Loucy (cell line): ENCODE measurements around the gene CCDC12.

Experiments used
- H2AFZ ChIP-seq: fragments of 200-600 bp; sonication (generic); 2 replicates; pipeline ENCODE4 v1.6.0; 2016; ENCODE audit warnings: antibody characterized with exemption, mild to moderate bottlenecking, low read length, moderate library complexity
- H3F3A ChIP-seq: fragments of 200-600 bp; 2 replicates; pipeline ENCODE4 v1.6.0; 2016; ENCODE audit warnings: antibody characterized with exemption, low read depth, mild to moderate bottlenecking
- H3K27me3 ChIP-seq: fragments of 200-600 bp; sonication (generic); 2 replicates; pipeline ENCODE4 v1.6.1; 2014; ENCODE audit warnings: low read length, mild to moderate bottlenecking; ENCODE audit not compliant: insufficient read depth, poor library complexity, severe bottlenecking
- H3K36me3 ChIP-seq: fragments of 200-600 bp; sonication (generic); 2 replicates; pipeline ENCODE4 v1.6.1; 2016; ENCODE audit warnings: low read length; ENCODE audit not compliant: insufficient read depth
- H3K4me1 ChIP-seq: fragments of 200-600 bp; sonication (generic); 2 replicates; pipeline ENCODE4 v1.5.1; 2014; ENCODE audit warnings: low read length, mild to moderate bottlenecking; ENCODE audit not compliant: insufficient read depth, poor library complexity, severe bottlenecking
- H3K4me2 ChIP-seq: fragments of 200-600 bp; sonication (generic); 2 replicates; pipeline ENCODE4 v1.6.0; 2014; ENCODE audit warnings: antibody characterized with exemption, low read length, low read depth, mild to moderate bottlenecking; ENCODE audit not compliant: poor library complexity, severe bottlenecking
- H3K4me3 ChIP-seq: fragments of 200-600 bp; sonication (generic); 2 replicates; pipeline ENCODE4 v1.5.1; 2014; ENCODE audit warnings: low read length, mild to moderate bottlenecking, mixed read lengths; ENCODE audit not compliant: poor library complexity, severe bottlenecking
- H3K79me2 ChIP-seq: fragments of 200-600 bp; sonication (generic); 2 replicates; pipeline ENCODE4 v1.6.1; 2014; ENCODE audit warnings: low read length; ENCODE audit not compliant: insufficient read depth
- H3K9ac ChIP-seq: fragments of 200-600 bp; sonication (generic); 2 replicates; pipeline ENCODE4 v1.6.0; 2014; ENCODE audit warnings: mild to moderate bottlenecking, low read depth, low read length, moderate library complexity; ENCODE audit not compliant: poor library complexity, severe bottlenecking
- H3K9me2 ChIP-seq: fragments of 200-600 bp; sonication (generic); replicated peaks from 2 replicates; pipeline ENCODE4 v1.6.1; 2016; ENCODE audit warnings: low read depth, low read length, mixed read lengths
- H3K9me3 ChIP-seq: fragments of 200-600 bp; sonication (generic); 2 replicates; pipeline ENCODE4 v1.6.1; 2014; ENCODE audit warnings: mild to moderate bottlenecking, antibody characterized with exemption, low read length, low read depth; ENCODE audit not compliant: insufficient read depth
- H4K20me1 ChIP-seq: fragments of 200-600 bp; sonication (generic); 2 replicates; pipeline ENCODE4 v1.6.0; 2014; ENCODE audit warnings: antibody characterized with exemption, low read length, mild to moderate bottlenecking; ENCODE audit not compliant: insufficient read depth, poor library complexity, severe bottlenecking
- CTCF ChIP-seq: fragments of 200-600 bp; sonication (generic); conservative IDR thresholded peaks from 2 replicates; pipeline ENCODE4 v1.5.1; 2014; ENCODE audit warnings: mild to moderate bottlenecking, antibody characterized with exemption, low read length
- EZH2phosphoT487 ChIP-seq: fragments of 200-600 bp; IDR thresholded peaks from 2 replicates; pipeline ENCODE4 v1.6.1; 2018; ENCODE audit warnings: antibody characterized with exemption, mild to moderate bottlenecking, moderate library complexity, borderline replicate concordance

CCDC12 gene

GRCh38 chr3:46989146-46989810 lies 12.7 kb upstream of the CCDC12 start:
- H4K20me1 ChIP-seq, result no peaks in the 10 kb centered on the region
- peaks cover 76% of the 10 kb centered on the region for H3K79me2 ChIP-seq
- H3K27me3 ChIP-seq, result no peaks in the 10 kb centered on the region
- no peaks in the 10 kb centered on the region for H3K9me2 ChIP-seq
- no peaks in the 10 kb centered on the region for H3K9me3 ChIP-seq
- peak overlapping the region; percentile 73 for H3K9ac ChIP-seq
- H2AFZ ChIP-seq, result no peak overlapping the region
- TF ChIP-seq CTCF (no peak), EZH2phosphoT487 (no peak)
- H3K4me3 ChIP-seq, result peak overlapping the region; percentile 67
- H3K4me1 ChIP-seq, result peaks cover 72% of the 10 kb centered on the region
- H3K4me2 ChIP-seq, result peak overlapping the region; percentile 93
- no peaks in the 10 kb centered on the region for H3F3A ChIP-seq
- H3K36me3 ChIP-seq, result peaks cover 6% of the 10 kb centered on the region; the same call in 1 of the 2 replicates

- Histone ChIP-seq H4K20me1 (no peaks in the 10 kb centered on the region), H3K4me2 (peak overlapping the region; percentile 93), H2AFZ (no peak overlapping the region), H3F3A (no peaks in the 10 kb centered on the region), H3K27me3 (no peaks in the 10 kb centered on the region), H3K79me2 (peaks cover 83% of the 10 kb centered on the region), H3K9ac (peak overlapping the region; percentile 73), H3K36me3 (peaks cover 5% of the 10 kb centered on the region; the same call in 1 of the 2 replicates), H3K9me2 (no peaks in the 10 kb centered on the region), H3K4me1 (peaks cover 73% of the 10 kb centered on the region), H3K4me3 (peak overlapping the region; percentile 67), H3K9me3 (no peaks in the 10 kb centered on the region)
- TF ChIP-seq CTCF (no peak), EZH2phosphoT487 (no peak)
Observed at GRCh38 chr3:46988616-46989015, 12.1 kb upstream of the CCDC12 start.

- Histone ChIP-seq H3K4me3 (peak overlapping the region; percentile 67), H3F3A (no peaks in the 10 kb centered on the region), H3K79me2 (peaks cover 86% of the 10 kb centered on the region), H3K9ac (peak overlapping the region; percentile 73), H3K4me2 (peak overlapping the region; percentile 93), H2AFZ (no peak overlapping the region), H3K9me3 (no peaks in the 10 kb centered on the region), H3K36me3 (peaks cover 5% of the 10 kb centered on the region; the same call in 1 of the 2 replicates), H4K20me1 (no peaks in the 10 kb centered on the region), H3K4me1 (peaks cover 78% of the 10 kb centered on the region), H3K27me3 (no peaks in the 10 kb centered on the region), H3K9me2 (no peaks in the 10 kb centered on the region)
- TF ChIP-seq CTCF (no peak), EZH2phosphoT487 (no peak)
Observed at GRCh38 chr3:46987743-46988401, 11.3 kb upstream of the CCDC12 start.
